Measurements from ENCODE around the gene TLE4.
"Not testable (repeated sequence)": the region's sequence is repeated elsewhere in the genome, so short reads cannot be mapped to it uniquely, and the experiment has no call there.

The TLE4 gene

DNA sequence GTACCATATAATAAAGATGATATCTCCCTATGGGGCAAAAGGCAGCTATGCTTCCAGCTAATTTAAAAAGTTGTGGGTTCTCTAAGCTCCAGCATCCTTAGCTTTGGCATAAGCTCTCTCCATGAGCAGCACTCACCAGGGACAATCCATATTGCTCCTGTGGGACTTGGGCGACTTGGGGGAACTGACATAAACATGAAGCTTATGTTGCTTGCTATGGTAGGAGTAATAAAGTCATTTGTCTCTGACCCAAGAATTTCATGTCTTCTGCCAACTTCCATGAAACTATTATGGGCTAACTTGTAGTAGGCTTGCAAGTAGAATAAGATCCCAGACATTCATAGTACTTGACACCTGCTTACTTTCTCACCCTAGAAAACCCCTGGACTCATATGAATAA, 36.2 kb upstream of the TLE4 start:
- DNase-seq: no peak
- H4K91ac ChIP-seq (ENCODE audit: low read length): no peak overlapping the region
- no peak overlapping the region for H2BK12ac ChIP-seq (ENCODE audit: low read length in 2 of 2)
- no peak overlapping the region for H3K4ac ChIP-seq (ENCODE audit: low read depth in 1 of 2, low read length in 2 of 2)
- no peak overlapping the region for H3K14ac ChIP-seq (ENCODE audit: low read length in 2 of 2)
- H3K27me3 ChIP-seq (ENCODE audit: control insufficient read depth in 1 of 2, insufficient read depth in 1 of 2, low read length in 2 of 2): no peaks in the 10 kb centered on the region
- no peak overlapping the region for H2BK15ac ChIP-seq (ENCODE audit: low read depth, poor library complexity, severe bottlenecking)
- H3K36me3 ChIP-seq (ENCODE audit: control insufficient read depth in 1 of 2, insufficient read depth in 2 of 2, low read depth in 1 of 2, low read length in 2 of 2): no peaks in the 10 kb centered on the region
- H3K18ac ChIP-seq (ENCODE audit: low read depth in 1 of 2, low read length in 2 of 2): no peak overlapping the region
- no peaks in the 10 kb centered on the region for H3K9me3 ChIP-seq (ENCODE audit: control insufficient read depth, low read length)
- H4K8ac ChIP-seq (ENCODE audit: low read length): no peak overlapping the region
- H3K79me1 ChIP-seq (replicated peaks; ENCODE audit: low read length, poor library complexity, severe bottlenecking): no peaks in the 10 kb centered on the region
- H3K4me2 ChIP-seq (ENCODE audit: low read length, poor library complexity, severe bottlenecking): no peak overlapping the region
- H2AFZ ChIP-seq (ENCODE audit: low read depth, low read length): no peak overlapping the region
- no peak overlapping the region for H3K27ac ChIP-seq (ENCODE audit: low read length, poor library complexity, severe bottlenecking)
- H3K4me3 ChIP-seq (ENCODE audit: insufficient read depth in 1 of 2, low read depth in 1 of 2, low read length in 2 of 2): no peak overlapping the region
- no peaks in the 10 kb centered on the region for H3K4me1 ChIP-seq (ENCODE audit: control insufficient read depth, insufficient read depth, low read depth, low read length)
- no peak overlapping the region for H2BK5ac ChIP-seq (ENCODE audit: low read depth, low read length, poor library complexity, severe bottlenecking)
- H3K9ac ChIP-seq (ENCODE audit: low read length): no peak overlapping the region
- no peak overlapping the region for H2AK5ac ChIP-seq (ENCODE audit: low read length, severe bottlenecking)
- 100% methylated on average over 1 of the region's 1 CpG for WGBS
- no peak overlapping the region for H3K23ac ChIP-seq (ENCODE audit: low read length in 2 of 2)
- no peak overlapping the region for H2BK120ac ChIP-seq (ENCODE audit: low read depth, low read length)

GRCh38 chr9:79537838-79538237, 33.9 kb upstream of the TLE4 start:
- no peak overlapping the region for H2BK12ac ChIP-seq (ENCODE audit: low read length in 2 of 2)
- no peaks in the 10 kb centered on the region for H3K79me1 ChIP-seq (replicated peaks; ENCODE audit: low read length, poor library complexity, severe bottlenecking)

DNA sequence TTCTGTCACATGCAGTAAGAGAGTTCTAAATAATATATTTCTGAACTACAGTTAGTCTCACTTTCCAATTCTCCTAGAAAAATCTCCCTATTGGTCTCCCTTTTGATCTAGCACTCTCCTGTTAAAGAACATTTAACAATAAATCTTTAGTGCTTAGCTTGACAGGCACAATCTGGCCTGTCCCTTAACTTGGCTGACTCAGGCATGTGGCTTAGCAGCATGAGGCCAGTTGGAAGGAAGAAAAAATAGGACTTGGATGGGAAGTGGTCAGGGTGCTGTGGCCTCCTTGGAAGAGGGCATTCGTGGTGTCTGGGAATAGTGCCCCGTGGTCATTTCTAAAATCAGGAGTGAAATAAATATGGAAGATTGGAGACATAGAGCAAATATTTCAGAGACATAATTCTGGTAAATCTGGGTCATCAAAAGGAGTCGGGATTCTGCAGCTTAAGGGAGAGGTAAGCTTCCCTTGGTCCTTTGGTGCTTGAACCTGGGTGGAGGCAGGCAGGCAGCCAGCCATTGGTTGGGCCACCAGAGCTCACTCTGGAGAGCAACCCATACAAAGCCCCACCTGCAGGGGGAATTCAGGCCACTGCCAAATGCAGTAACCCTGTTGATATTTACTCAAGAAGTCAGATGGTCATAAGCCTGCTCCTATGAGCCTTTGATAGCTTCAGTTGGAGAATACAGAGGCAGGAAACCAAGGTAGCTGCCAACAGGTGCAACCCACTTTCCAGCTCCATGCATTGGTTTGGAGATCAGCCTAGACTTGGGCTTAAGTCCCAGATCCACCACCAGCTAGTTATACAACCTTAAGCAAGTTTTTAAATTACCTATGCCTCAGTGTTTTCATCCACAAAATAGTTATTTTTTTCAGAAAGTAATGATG, 28.8 kb upstream of the TLE4 start:
- Histone ChIP-seq H3K79me1 (replicated peaks; ENCODE audit: low read length, poor library complexity, severe bottlenecking) (no peaks in the 10 kb centered on the region), H3K27me3 (ENCODE audit: control insufficient read depth in 1 of 2, insufficient read depth in 1 of 2, low read length in 2 of 2) (no peaks in the 10 kb centered on the region), H2BK15ac (ENCODE audit: low read depth, poor library complexity, severe bottlenecking) (no peak overlapping the region), H3K4me2 (ENCODE audit: low read length, poor library complexity, severe bottlenecking) (no peak overlapping the region), H3K9me3 (ENCODE audit: control insufficient read depth, low read length) (no peaks in the 10 kb centered on the region), H3K14ac (ENCODE audit: low read length in 2 of 2) (no peak overlapping the region), H4K8ac (ENCODE audit: low read length) (no peak overlapping the region), H3K36me3 (ENCODE audit: control insufficient read depth in 1 of 2, insufficient read depth in 2 of 2, low read depth in 1 of 2, low read length in 2 of 2) (no peaks in the 10 kb centered on the region), H4K91ac (ENCODE audit: low read length) (no peak overlapping the region), H2AK5ac (ENCODE audit: low read length, severe bottlenecking) (no peak overlapping the region), H3K4me1 (ENCODE audit: control insufficient read depth, insufficient read depth, low read depth, low read length) (no peaks in the 10 kb centered on the region), H2BK5ac (ENCODE audit: low read depth, low read length, poor library complexity, severe bottlenecking) (no peak overlapping the region), H3K4me3 (ENCODE audit: insufficient read depth in 1 of 2, low read depth in 1 of 2, low read length in 2 of 2) (no peak overlapping the region), H3K27ac (ENCODE audit: low read length, poor library complexity, severe bottlenecking) (no peak overlapping the region), H3K4ac (ENCODE audit: low read depth in 1 of 2, low read length in 2 of 2) (no peak overlapping the region), H2AFZ (ENCODE audit: low read depth, low read length) (no peak overlapping the region), H3K9ac (ENCODE audit: low read length) (no peak overlapping the region), H3K23ac (ENCODE audit: low read length in 2 of 2) (no peak overlapping the region), H2BK120ac (ENCODE audit: low read depth, low read length) (no peak overlapping the region), H3K18ac (ENCODE audit: low read depth in 1 of 2, low read length in 2 of 2) (no peak overlapping the region), H2BK12ac (ENCODE audit: low read length in 2 of 2) (no peak overlapping the region)
- WGBS: 86% methylated on average over 3 of the region's 3 CpGs
- DNase-seq: no peak

More at GRCh38 chr9:79537838-79538237, 33.9 kb upstream of the TLE4 start:
- Histone ChIP-seq H3K36me3 (ENCODE audit: control insufficient read depth in 1 of 2, insufficient read depth in 2 of 2, low read depth in 1 of 2, low read length in 2 of 2) (no peaks in the 10 kb centered on the region), H3K27me3 (ENCODE audit: control insufficient read depth in 1 of 2, insufficient read depth in 1 of 2, low read length in 2 of 2) (no peaks in the 10 kb centered on the region), H2AFZ (ENCODE audit: low read depth, low read length) (no peak overlapping the region), H3K23ac (ENCODE audit: low read length in 2 of 2) (no peak overlapping the region), H2BK120ac (ENCODE audit: low read depth, low read length) (no peak overlapping the region), H2BK5ac (ENCODE audit: low read depth, low read length, poor library complexity, severe bottlenecking) (no peak overlapping the region), H3K27ac (ENCODE audit: low read length, poor library complexity, severe bottlenecking) (no peak overlapping the region), H3K4me3 (ENCODE audit: insufficient read depth in 1 of 2, low read depth in 1 of 2, low read length in 2 of 2) (no peak overlapping the region), H3K4me1 (ENCODE audit: control insufficient read depth, insufficient read depth, low read depth, low read length) (no peaks in the 10 kb centered on the region), H3K9ac (ENCODE audit: low read length) (no peak overlapping the region), H2AK5ac (ENCODE audit: low read length, severe bottlenecking) (no peak overlapping the region), H4K8ac (ENCODE audit: low read length) (no peak overlapping the region), H3K14ac (ENCODE audit: low read length in 2 of 2) (no peak overlapping the region), H4K91ac (ENCODE audit: low read length) (no peak overlapping the region), H3K18ac (ENCODE audit: low read depth in 1 of 2, low read length in 2 of 2) (no peak overlapping the region), H3K4ac (ENCODE audit: low read depth in 1 of 2, low read length in 2 of 2) (no peak overlapping the region), H3K9me3 (ENCODE audit: control insufficient read depth, low read length) (no peaks in the 10 kb centered on the region), H2BK15ac (ENCODE audit: low read depth, poor library complexity, severe bottlenecking) (no peak overlapping the region), H3K4me2 (ENCODE audit: low read length, poor library complexity, severe bottlenecking) (no peak overlapping the region)
- no peak for DNase-seq
- 100% methylated on average over 1 of the region's 2 CpGs for WGBS

DNA sequence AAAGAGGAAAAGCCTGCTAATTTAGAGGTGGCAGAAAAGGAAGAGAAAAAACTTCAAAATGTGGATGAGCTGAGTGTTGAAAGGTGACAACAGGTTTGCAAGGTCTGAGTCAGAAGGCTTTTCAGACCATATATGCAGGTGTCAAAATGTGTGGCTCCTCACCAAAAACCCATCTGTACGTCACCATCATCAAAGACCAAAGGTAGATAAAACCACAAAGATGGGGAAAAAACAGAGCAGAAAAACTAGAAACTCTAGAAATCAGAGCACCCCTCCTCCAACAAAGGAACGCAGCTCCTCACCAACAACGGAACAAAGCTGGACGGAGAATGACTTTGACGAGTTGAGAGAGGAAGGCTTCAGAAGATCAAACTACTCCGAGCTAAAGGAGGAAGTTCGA, 27.4 kb upstream of the TLE4 start:
- not testable (repeated sequence) for H3K36me3 ChIP-seq (ENCODE audit: control insufficient read depth in 1 of 2, insufficient read depth in 2 of 2, low read depth in 1 of 2, low read length in 2 of 2); H3K27me3 ChIP-seq (ENCODE audit: control insufficient read depth in 1 of 2, insufficient read depth in 1 of 2, low read length in 2 of 2); H3K4me3 ChIP-seq (ENCODE audit: insufficient read depth in 1 of 2, low read depth in 1 of 2, low read length in 2 of 2); H3K9me3 ChIP-seq (ENCODE audit: control insufficient read depth, low read length); H3K4me1 ChIP-seq (ENCODE audit: control insufficient read depth, insufficient read depth, low read depth, low read length); H3K18ac ChIP-seq (ENCODE audit: low read depth in 1 of 2, low read length in 2 of 2); H3K4me2 ChIP-seq (ENCODE audit: low read length, poor library complexity, severe bottlenecking); H3K27ac ChIP-seq (ENCODE audit: low read length, poor library complexity, severe bottlenecking); H2AK5ac ChIP-seq (ENCODE audit: low read length, severe bottlenecking); H2BK120ac ChIP-seq (ENCODE audit: low read depth, low read length); H3K79me1 ChIP-seq (replicated peaks; ENCODE audit: low read length, poor library complexity, severe bottlenecking); H2BK15ac ChIP-seq (ENCODE audit: low read depth, poor library complexity, severe bottlenecking); DNase-seq; H4K91ac ChIP-seq (ENCODE audit: low read length); H3K4ac ChIP-seq (ENCODE audit: low read depth in 1 of 2, low read length in 2 of 2); H2AFZ ChIP-seq (ENCODE audit: low read depth, low read length); H3K14ac ChIP-seq (ENCODE audit: low read length in 2 of 2); H3K9ac ChIP-seq (ENCODE audit: low read length); H2BK5ac ChIP-seq (ENCODE audit: low read depth, low read length, poor library complexity, severe bottlenecking); H4K8ac ChIP-seq (ENCODE audit: low read length); H3K23ac ChIP-seq (ENCODE audit: low read length in 2 of 2); H2BK12ac ChIP-seq (ENCODE audit: low read length in 2 of 2)
- WGBS: 95% methylated on average over 7 of the region's 7 CpGs
